GM19452 (cell line): Measurements from ENCODE around the gene TTC32.

ENCODE experiments used
- ATAC-seq: cut with Tn5 transposase; IDR thresholded peaks from one replicate; pipeline ENCODE4 v1.9.1; 2021; ENCODE audit not compliant: unreplicated experiment

Gene TTC32

GRCh38 chr2:19854596-19855541 is 46.9 kb downstream of the TTC32 start:
- no peak for ATAC-seq

- no peak for ATAC-seq
Measured at GRCh38 chr2:19851116-19851695, 50.6 kb downstream of the TTC32 start.

- no peak for ATAC-seq
Measured at GRCh38 chr2:19850056-19851050, 51.4 kb downstream of the TTC32 start.

GRCh38 chr2:19848952-19849351 is 52.8 kb downstream of the TTC32 start:
- no peak for ATAC-seq

- ATAC-seq = no peak
Measured at GRCh38 chr2:19848029-19848750, 53.6 kb downstream of the TTC32 start.

- ATAC-seq = no peak
Measured at GRCh38 chr2:19847486-19847885, 54.3 kb downstream of the TTC32 start.
